GM18870 (cell line): Measurements from ENCODE around the gene EDC3.
"Not testable (repeated sequence)": the region's sequence is repeated elsewhere in the genome, so short reads cannot be mapped to it uniquely, and the experiment has no call there.

Experiments
- ATAC-seq: cut with Tn5 transposase; IDR thresholded peaks from one replicate; pipeline ENCODE4 v1.9.1; 2021; ENCODE audit warnings: moderate library complexity; ENCODE audit not compliant: unreplicated experiment

EDC3 gene

DNA sequence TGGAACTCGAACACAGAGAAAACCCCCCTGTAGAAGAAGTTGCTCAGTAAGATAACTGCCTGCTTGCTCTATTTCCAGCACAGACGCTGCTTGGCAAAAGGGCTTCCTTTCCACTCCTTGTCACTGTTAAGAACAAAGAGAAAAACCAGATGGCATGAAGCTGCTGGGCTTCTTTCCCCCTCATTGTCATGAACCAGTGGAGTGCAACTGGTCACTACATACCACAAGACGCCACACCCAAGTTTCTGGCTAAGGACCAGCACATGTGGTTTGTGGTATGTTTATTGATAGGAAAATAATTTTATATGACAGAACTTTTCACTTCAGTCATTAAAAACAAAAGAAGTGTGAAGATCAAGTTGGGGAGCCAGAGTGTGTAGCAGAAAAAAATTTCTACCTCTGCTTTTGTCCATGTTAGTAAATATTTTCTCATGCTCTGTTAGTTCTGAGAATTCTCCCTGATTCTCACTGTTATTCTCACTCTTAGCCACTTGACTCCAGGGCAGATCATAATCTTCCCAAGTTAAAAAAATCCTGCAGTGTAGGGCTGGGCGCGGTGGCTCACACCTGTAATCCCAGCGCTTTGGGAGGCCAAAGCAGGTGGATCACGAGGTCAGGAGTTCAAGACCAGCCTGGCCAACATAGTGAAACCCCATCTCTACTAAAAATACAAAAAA, 42.3 kb downstream of the EDC3 start:
- no peak for ATAC-seq

DNA sequence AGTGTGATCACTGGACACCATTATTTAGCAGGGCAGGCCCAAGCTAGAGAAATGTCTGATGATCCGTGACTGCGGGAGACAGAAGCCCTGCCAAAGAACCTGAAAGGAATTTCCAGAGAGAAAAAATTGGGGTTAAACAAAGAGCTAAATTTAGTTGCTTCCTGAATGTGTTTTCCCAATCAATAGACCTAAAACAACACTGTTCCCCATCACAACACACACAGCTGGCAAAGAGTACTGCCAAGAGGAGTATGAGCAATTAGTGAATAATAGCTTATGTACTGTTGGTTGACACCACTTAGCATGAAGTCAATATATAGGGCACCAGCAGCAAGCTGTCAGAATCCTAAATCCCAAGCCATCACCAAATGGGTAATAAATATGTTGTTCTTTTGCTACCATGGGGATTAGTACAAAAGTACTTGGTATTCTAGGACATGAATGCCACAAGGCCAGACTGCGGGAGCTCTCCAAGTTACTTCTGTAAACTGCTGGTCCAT, 44.5 kb downstream of the EDC3 start:
- ATAC-seq: no peak

- no peak for ATAC-seq
Measured at GRCh38 chr15:74648051-74648842, 47.6 kb downstream of the EDC3 start.

DNA sequence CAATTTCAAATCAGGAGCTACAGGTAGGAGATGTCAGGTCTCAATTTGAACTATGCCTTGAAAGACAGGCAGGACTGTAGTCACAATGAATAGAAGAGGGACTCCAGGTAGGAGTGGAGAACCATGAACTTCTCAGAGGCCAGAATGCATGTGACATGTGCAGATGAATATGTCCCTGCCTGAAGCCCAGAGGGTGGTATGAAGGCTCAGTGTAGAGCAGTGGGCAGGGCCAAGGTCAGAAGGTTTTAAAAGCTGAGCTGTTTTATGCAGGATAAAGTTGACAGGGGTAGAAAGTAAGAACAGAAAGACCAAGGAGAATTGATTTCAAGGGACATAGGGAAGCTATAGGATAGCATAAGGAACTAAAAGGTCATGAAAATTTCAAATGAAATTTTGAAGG, 49.3 kb downstream of the EDC3 start:
- no peak for ATAC-seq

- no peak for ATAC-seq
Measured at GRCh38 chr15:74643665-74644204, 52.1 kb downstream of the EDC3 start.

GRCh38 chr15:74642734-74643664, 52.8 kb downstream of the EDC3 start:
- no peak for ATAC-seq

GRCh38 chr15:74642348-74642733, 53.5 kb downstream of the EDC3 start:
- no peak for ATAC-seq

DNA sequence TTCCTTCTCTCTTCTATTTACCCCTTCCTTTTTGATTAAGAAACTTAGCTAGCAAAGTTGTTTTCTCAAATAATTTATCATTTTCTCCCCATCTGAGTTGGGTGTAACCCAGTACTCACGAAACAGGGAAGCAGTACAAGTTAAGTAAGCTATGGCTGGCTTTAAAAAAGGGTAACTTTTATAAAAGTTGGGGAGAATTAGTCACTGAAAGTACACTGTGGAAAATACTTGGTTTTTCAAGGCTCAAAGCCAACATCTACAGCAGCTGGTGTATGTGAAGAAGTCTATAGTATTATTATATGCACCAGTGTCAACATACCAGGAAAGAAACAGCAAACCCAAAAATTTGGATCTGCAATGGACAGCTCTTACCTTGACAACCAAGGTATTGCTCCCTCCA, 54.7 kb downstream of the EDC3 start:
- no peak for ATAC-seq

- no peak for ATAC-seq
Measured at GRCh38 chr15:74636984-74637383, 58.8 kb downstream of the EDC3 start.

DNA sequence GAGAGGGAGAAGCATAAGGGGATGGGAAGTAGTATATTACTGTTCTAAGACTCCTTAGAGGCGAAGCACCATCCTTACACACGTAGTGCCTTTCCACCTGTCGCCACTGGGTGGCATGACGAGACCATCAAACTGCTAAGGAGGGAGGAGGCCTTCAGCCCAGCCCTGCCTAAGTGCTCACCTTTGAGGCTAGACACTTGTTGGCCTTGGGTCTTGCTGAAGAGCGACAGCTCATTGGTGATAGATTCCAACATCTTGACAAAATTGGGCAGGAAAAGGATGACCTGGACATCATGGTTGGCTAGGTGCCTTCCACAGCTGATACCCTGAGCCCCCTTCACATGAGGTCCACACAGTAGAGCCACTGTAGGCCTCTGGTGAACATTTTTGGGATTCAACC, 60.6 kb downstream of the EDC3 start:
- ATAC-seq: no peak

DNA sequence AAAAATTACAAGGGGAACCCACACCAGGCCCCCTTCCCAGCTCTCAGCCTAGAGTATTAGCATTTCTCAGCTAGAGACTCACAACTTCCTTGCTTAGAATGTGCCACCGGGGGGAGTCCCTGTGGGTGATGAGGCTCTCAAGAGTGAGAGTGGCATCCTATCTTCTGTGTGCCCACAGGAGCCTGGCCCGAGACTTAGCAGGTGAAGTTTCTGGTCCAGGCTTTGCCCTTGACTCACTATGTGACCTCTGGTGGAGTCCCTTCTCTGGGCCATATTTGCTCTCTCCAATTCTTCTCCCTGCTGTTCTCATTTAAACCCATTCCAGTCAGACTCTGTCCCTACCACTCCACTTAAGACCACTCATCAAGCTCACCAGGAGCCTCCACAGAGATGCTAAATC, 62.0 kb downstream of the EDC3 start:
- no peak for ATAC-seq

DNA sequence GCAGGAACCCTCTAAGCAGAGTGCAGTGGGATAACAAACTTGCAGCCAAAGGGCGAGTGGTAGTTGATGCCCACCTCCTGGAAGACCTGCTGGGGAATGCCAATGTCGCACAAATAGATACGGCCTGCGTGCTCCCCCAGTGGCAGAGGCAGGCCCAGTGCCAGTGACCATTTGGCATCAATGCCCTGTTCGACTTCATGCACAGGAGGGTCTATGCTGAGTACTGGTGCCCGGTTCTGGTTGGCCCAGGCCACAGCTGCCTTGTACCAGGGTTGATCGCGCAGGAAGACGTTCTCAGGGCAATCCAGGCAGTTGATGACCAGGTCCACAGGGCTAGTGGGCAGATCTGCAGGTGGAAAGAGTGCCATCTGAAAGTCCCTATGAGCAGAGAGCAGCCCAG, 63.2 kb downstream of the EDC3 start:
- no peak for ATAC-seq

GRCh38 chr15:74631935-74632560, 63.8 kb downstream of the EDC3 start:
- ATAC-seq: no peak

GRCh38 chr15:74631408-74631807, 64.4 kb downstream of the EDC3 start:
- no peak for ATAC-seq

DNA sequence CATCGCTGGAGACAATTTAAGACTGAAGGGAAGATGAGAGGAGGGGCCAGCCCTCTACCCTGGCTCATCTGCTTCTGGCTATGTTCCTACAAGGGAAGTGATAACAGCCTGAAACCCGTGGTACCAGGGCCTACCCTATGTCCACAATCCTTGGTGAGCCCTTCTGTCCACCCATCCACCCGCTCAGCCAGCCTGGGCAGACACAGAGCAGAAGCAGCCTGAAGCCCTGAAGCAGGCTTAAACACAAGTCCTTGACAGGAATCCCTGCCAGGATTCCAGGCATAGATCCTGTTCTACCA, 64.8 kb downstream of the EDC3 start:
- no peak for ATAC-seq

DNA sequence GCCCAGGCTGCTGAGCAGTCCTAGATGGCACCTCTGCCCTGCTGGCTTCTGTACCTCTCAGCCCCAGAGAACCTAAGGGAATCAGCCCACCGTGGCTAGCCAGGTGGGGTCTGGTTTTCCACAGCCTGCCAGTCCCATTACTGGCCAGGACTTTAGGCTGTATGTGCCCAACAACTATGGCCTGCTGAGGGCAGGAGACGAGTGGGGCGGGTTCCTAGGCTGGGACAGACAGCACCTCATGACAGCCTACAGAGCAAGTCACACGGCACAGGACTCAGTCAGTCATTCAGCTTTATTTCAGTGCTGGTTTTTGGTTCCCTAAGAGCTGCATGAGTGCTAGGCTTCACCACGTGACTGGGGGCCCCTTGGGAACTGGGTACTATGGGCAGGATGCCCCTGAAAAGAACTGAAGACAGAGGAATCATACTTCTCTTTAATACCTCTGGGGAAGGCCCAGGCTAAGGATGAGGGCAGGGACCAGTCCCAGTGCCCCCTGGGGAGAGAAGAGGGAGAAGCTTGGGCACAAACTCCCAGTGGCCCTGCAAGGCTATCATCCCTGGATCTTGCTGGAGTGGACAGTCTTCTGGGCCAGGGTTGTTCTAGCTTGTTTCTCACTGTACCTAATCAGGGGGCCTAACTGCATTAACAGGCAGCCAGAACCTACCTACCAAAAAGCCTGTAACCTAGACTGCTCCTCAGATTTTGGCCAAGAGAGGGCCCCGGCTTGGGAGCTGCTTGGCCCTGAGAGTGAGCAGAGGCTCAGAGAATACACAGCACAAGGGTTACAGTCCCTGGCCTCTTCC, 65.3 kb downstream of the EDC3 start:
- ATAC-seq: no peak

DNA sequence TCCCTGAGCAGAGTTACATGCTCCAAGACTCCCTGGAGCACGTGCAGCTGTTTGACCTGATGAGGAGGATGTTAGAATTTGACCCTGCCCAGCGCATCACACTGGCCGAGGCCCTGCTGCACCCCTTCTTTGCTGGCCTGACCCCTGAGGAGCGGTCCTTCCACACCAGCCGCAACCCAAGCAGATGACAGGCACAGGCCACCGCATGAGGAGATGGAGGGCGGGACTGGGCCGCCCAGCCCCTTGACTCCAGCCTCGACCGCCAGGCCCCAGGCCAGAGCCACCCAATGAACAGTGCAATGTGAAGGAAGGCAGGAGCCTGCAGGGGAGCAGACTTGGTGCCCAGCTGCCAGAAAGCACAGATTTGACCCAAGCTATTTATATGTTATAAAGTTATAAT, 66.1 kb downstream of the EDC3 start:
- ATAC-seq: not testable (repeated sequence)

DNA sequence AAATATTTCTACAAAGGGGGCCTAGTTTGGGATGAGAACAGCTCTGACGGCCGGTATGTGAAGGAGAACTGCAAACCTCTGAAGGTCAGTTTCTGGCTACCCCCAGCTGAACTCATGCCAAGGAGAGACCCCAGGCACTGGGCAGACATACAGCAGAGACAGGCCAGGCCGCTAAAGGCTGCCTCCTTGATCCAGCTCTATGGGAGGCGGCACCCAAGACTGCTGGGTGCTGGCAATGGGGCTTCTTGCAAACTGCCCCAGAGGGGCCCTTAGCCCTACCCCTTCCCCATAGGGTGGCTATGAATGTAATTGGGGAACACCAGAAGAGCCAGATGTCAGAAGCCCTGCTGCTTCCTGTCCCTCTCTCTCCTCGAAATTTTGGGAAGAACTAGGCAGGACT, 66.9 kb downstream of the EDC3 start:
- no peak for ATAC-seq

GRCh38 chr15:74628199-74628598, 67.6 kb downstream of the EDC3 start:
- ATAC-seq: no peak

DNA sequence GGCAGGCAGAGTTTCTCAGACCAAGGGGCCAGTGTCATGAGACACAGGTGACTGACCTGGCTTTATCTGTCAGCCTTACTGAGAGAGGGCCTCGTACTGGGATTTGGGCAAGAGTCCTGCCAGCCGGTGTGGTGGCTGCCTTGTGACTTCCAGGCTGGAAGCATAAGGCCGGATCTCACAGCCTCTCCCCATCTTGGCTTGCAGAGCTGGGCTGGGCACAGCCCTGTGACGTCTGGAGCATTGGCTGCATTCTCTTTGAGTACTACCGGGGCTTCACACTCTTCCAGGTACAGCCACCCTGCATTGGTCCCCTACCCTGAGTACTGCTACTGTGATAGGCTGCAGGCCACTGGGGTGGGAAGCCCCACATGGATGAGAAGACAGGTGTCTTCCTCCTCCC, 68.1 kb downstream of the EDC3 start:
- ATAC-seq: no peak
